IMR-90 (cell line): ENCODE measurements around the gene ZNF644. TPM values are rescaled to one million over a fixed set of nuclear protein-coding genes. Genes with fewer than 3 reads are reported as not detected.

ENCODE experiments used
- ATAC-seq: fragments of 200-7000 bp; cut with Tn5 transposase; 2 replicates; pipeline ENCODE4 v1.9.1; 2020; ENCODE audit warnings: low read depth, mild to moderate bottlenecking, moderate library complexity
- BruUV-seq: library from RNA; stranded (reverse); fragments of 400-500 nt; replicated peaks from 2 replicates; lab custom pipeline; 2021; lab: Mats Ljungman, UMichigan
- CTCF ChIA-PET: fragments of 300-600 bp; formaldehyde crosslinking; extraction: SDS; loops from one replicate; lab custom pipeline; 2021; ENCODE audit warnings: antibody characterized with exemption; lab: Yijun Ruan, JAX
- POLR2A ChIA-PET: fragments of 300-600 bp; sonication (Branson Sonifier 250); formaldehyde crosslinking; loops from one replicate; lab custom pipeline; 2022; ENCODE audit warnings: antibody characterized with exemption; ENCODE audit not compliant: unreplicated experiment; lab: Charles Lee
- DNase-seq: peaks from one replicate; pipeline ENCODE4 v3.0.0; 2013
- H2AFZ ChIP-seq: replicated peaks from 2 replicates; pipeline ENCODE3; 2013; ENCODE audit warnings: low read length, mild to moderate bottlenecking; ENCODE audit not compliant: poor library complexity
- H2AK5ac ChIP-seq: 2 replicates; pipeline ENCODE4 v1.6.1; 2013; ENCODE audit warnings: low read depth, low read length, inconsistent platforms
- H2AK9ac ChIP-seq: replicated peaks from 2 replicates; pipeline ENCODE3; 2013; ENCODE audit warnings: mild to moderate bottlenecking, low read depth, low read length, moderate library complexity; ENCODE audit not compliant: poor library complexity
- H2BK120ac ChIP-seq: 2 replicates; pipeline ENCODE4 v1.6.1; 2013; ENCODE audit warnings: low read depth, low read length, inconsistent platforms
- H2BK15ac ChIP-seq: 3 replicates; pipeline ENCODE4 v1.6.1; 2013; ENCODE audit warnings: low read depth, low read length, inconsistent platforms
- H2BK20ac ChIP-seq: 2 replicates; pipeline ENCODE4 v1.6.1; 2013; ENCODE audit warnings: low read depth, mild to moderate bottlenecking, inconsistent platforms, low read length, moderate library complexity
- H2BK5ac ChIP-seq: 2 replicates; pipeline ENCODE4 v1.6.1; 2013; ENCODE audit warnings: mild to moderate bottlenecking, low read depth, low read length, inconsistent platforms; ENCODE audit not compliant: poor library complexity, severe bottlenecking
- H3K14ac ChIP-seq: replicated peaks from 2 replicates; pipeline ENCODE4 v1.6.1; 2013; ENCODE audit warnings: low read depth, low read length, inconsistent platforms
- H3K18ac ChIP-seq: 2 replicates; pipeline ENCODE4 v1.6.1; 2013; ENCODE audit warnings: low read depth, low read length, control low read depth
- H3K23ac ChIP-seq: 2 replicates; pipeline ENCODE4 v1.6.1; 2013; ENCODE audit warnings: low read depth, low read length, inconsistent platforms
- H3K27ac ChIP-seq: 2 replicates; pipeline ENCODE4 v1.5.1; 2013; ENCODE audit warnings: mild to moderate bottlenecking, control low read depth, low read length; ENCODE audit not compliant: insufficient read depth
- H3K27me3 ChIP-seq: 2 replicates; pipeline ENCODE4 v1.6.1; 2013; ENCODE audit warnings: low read length; ENCODE audit not compliant: control insufficient read depth, insufficient read depth
- H3K36me3 ChIP-seq: 2 replicates; pipeline ENCODE4 v1.6.1; 2013; ENCODE audit warnings: low read length, mixed read lengths; ENCODE audit not compliant: control insufficient read depth, insufficient read depth
- H3K4ac ChIP-seq: 2 replicates; pipeline ENCODE4 v1.6.1; 2013; ENCODE audit warnings: low read depth, low read length, inconsistent platforms
- H3K4me1 ChIP-seq: 2 replicates; pipeline ENCODE4 v1.6.1; 2013; ENCODE audit warnings: low read length, mixed read lengths; ENCODE audit not compliant: control insufficient read depth, insufficient read depth
- H3K4me2 ChIP-seq: 2 replicates; pipeline ENCODE4 v1.6.1; 2013; ENCODE audit warnings: low read depth, mild to moderate bottlenecking, control low read depth, low read length, moderate library complexity
- H3K4me3 ChIP-seq: 2 replicates; pipeline ENCODE4 v1.5.1; 2013; ENCODE audit warnings: low read depth, mild to moderate bottlenecking, control low read depth, low read length, moderate library complexity; ENCODE audit not compliant: insufficient read depth
- H3K56ac ChIP-seq: 2 replicates; pipeline ENCODE4 v1.6.1; 2013; ENCODE audit warnings: low read length, inconsistent platforms; ENCODE audit not compliant: insufficient read depth; ENCODE audit errors: extremely low read depth
- H3K79me1 ChIP-seq, 2 experiments: 2 replicates each; pipeline ENCODE4 v1.6.1; 2013; ENCODE audit warnings: low read length in 2 of 2, inconsistent platforms in 1 of 2, low read depth in 1 of 2
- H3K9ac ChIP-seq: 2 replicates; pipeline ENCODE4 v1.6.1; 2013; ENCODE audit warnings: low read depth, low read length, control low read depth
- H3K9me1 ChIP-seq: 2 replicates; pipeline ENCODE4 v1.6.1; 2013; ENCODE audit warnings: low read length, inconsistent platforms; ENCODE audit not compliant: insufficient read depth
- H3K9me3 ChIP-seq: 2 replicates; pipeline ENCODE4 v1.6.1; 2013; ENCODE audit warnings: low read length; ENCODE audit not compliant: control insufficient read depth, insufficient read depth
- H4K20me1 ChIP-seq: 2 replicates; pipeline ENCODE4 v1.6.1; 2013; ENCODE audit warnings: low read length, inconsistent platforms; ENCODE audit not compliant: insufficient read depth
- H4K5ac ChIP-seq: 2 replicates; pipeline ENCODE4 v1.6.1; 2013; ENCODE audit warnings: mild to moderate bottlenecking, low read depth, low read length, control low read depth
- H4K8ac ChIP-seq, 2 experiments: 2 replicates each; pipeline ENCODE4 v1.6.1; 2013; ENCODE audit warnings: low read depth in 2 of 2, low read length in 2 of 2, control low read depth in 1 of 2, inconsistent platforms in 1 of 2
- H4K91ac ChIP-seq: 2 replicates; pipeline ENCODE4 v1.6.1; 2013; ENCODE audit warnings: low read depth, low read length, inconsistent platforms; ENCODE audit not compliant: insufficient read depth
- BHLHE40 ChIP-seq: fragments of 150-350 bp; IDR thresholded peaks from 2 replicates; pipeline ENCODE4 v1.6.1; 2016; ENCODE audit warnings: mild to moderate bottlenecking, low read depth, low read length
- CEBPB ChIP-seq: IDR thresholded peaks from 2 replicates; pipeline ENCODE4 v1.6.1; 2012; ENCODE audit warnings: low read depth, low read length, improper control_type of control experiment
- CHD1 ChIP-seq: IDR thresholded peaks from 2 replicates; pipeline ENCODE4 v1.6.1; 2012; ENCODE audit warnings: low read depth, low read length, improper control_type of control experiment
- FOS ChIP-seq: fragments of 150-350 bp; IDR thresholded peaks from 2 replicates; pipeline ENCODE4 v1.6.1; 2016; ENCODE audit warnings: low read depth, low read length
- MAFK ChIP-seq: IDR thresholded peaks from 2 replicates; pipeline ENCODE4 v1.6.1; 2012; ENCODE audit warnings: low read depth, low read length, improper control_type of control experiment
- MAZ ChIP-seq: IDR thresholded peaks from 2 replicates; pipeline ENCODE4 v1.6.1; 2012; ENCODE audit warnings: low read depth, mild to moderate bottlenecking, low read length, improper control_type of control experiment, moderate library complexity, borderline replicate concordance
- MXI1 ChIP-seq: IDR thresholded peaks from 2 replicates; pipeline ENCODE4 v1.6.1; 2012; ENCODE audit warnings: low read depth, mild to moderate bottlenecking, low read length, moderate library complexity, borderline replicate concordance
- NFE2L2 ChIP-seq: fragments of 150-350 bp; IDR thresholded peaks from 2 replicates; pipeline ENCODE4 v1.6.1; 2016; ENCODE audit warnings: low read depth, mild to moderate bottlenecking, low read length
- POLR2A ChIP-seq: IDR thresholded peaks from 2 replicates; pipeline ENCODE4 v1.6.1; 2012; ENCODE audit warnings: mild to moderate bottlenecking, low read depth, low read length
- RAD21 ChIP-seq: IDR thresholded peaks from 2 replicates; pipeline ENCODE4 v1.6.1; 2012; ENCODE audit warnings: low read length, improper control_type of control experiment
- RCOR1 ChIP-seq: IDR thresholded peaks from 2 replicates; pipeline ENCODE4 v1.6.1; 2012; ENCODE audit warnings: mild to moderate bottlenecking, low read length, improper control_type of control experiment; ENCODE audit not compliant: insufficient replicate concordance
- RFX5 ChIP-seq: IDR thresholded peaks from 2 replicates; pipeline ENCODE4 v1.8.0; 2012; ENCODE audit warnings: low read depth, mild to moderate bottlenecking, low read length, moderate library complexity
- SMC3 ChIP-seq: fragments of 150-350 bp; IDR thresholded peaks from 2 replicates; pipeline ENCODE4 v1.6.1; 2016; ENCODE audit warnings: low read depth, mild to moderate bottlenecking, antibody characterized with exemption, low read length, moderate library complexity
- WGBS, 2 experiments: methylation state at CpG; one replicate each; pipeline versions ENCODE4 v1.1.5 to v1.1.7; 2013; ENCODE audit warnings: missing lambda C conversion rate in 2 of 2; ENCODE audit not compliant: insufficient read length in 1 of 2; ENCODE audit errors: extremely low coverage in 2 of 2; 5-methylcytosine and 5-hydroxymethylcytosine counted together
- dilution Hi-C: fragments of 300-500 bp; cut with HindIII; formaldehyde crosslinking; loops from one replicate; pipeline ENCODE4 v1.14.3; 2018; ENCODE audit warnings: low sequenced_read_pairs; ENCODE audit not compliant: unreplicated experiment
- in situ Hi-C: fragments of 300-500 bp; cut with MboI; formaldehyde crosslinking; loops from 3 replicates; pipeline ENCODE4 v1.14.3; 2019; ENCODE audit warnings: low sequenced_read_pairs, inconsistent platforms, mixed read lengths
- intact Hi-C: fragments of 100-400 bp; cut with micrococcal nuclease; formaldehyde crosslinking; loops from 2 replicates; pipeline ENCODE4 v1.10.0; 2022
- polyA plus RNA-seq, 3 experiments: library from polyadenylated mRNA; depleted of rRNA; stranded (reverse); fragments of >200 nt; gene quantifications; 2 replicates each; pipeline ENCODE4 v1.2.3, GENCODE V29; 2012; ENCODE audit warnings: low replicate concordance in 1 of 3
- total RNA-seq: library from RNA; depleted of rRNA; stranded (reverse); fragments of >200 nt; gene quantifications from 2 replicates; pipeline ENCODE4 v1.2.3, GENCODE V29; 2012
- TF ChIP-seq, protein P1 (sequence below): conservative IDR thresholded peaks from 2 replicates; pipeline ENCODE4 v1.5.1; 2012; ENCODE audit warnings: mild to moderate bottlenecking, low read depth, low read length, improper control_type of control experiment
- TF ChIP-seq, protein P2 (sequence below): fragments of 150-350 bp; IDR thresholded peaks from 2 replicates; pipeline ENCODE4 v1.6.1; 2016; ENCODE audit warnings: low read depth, mild to moderate bottlenecking, low read length, moderate library complexity, borderline replicate concordance
- TF ChIP-seq, protein P3 (sequence below): fragments of 150-350 bp; IDR thresholded peaks from 2 replicates; pipeline ENCODE4 v1.6.1; 2017; ENCODE audit warnings: mild to moderate bottlenecking, antibody characterized with exemption, low read length, low read depth

The ZNF644 gene
- total and polyA plus RNA-seq, 2 of the 4 experiments (the other 2 are of a cell fraction) = 9.0 to 45.3 TPM

DNA sequence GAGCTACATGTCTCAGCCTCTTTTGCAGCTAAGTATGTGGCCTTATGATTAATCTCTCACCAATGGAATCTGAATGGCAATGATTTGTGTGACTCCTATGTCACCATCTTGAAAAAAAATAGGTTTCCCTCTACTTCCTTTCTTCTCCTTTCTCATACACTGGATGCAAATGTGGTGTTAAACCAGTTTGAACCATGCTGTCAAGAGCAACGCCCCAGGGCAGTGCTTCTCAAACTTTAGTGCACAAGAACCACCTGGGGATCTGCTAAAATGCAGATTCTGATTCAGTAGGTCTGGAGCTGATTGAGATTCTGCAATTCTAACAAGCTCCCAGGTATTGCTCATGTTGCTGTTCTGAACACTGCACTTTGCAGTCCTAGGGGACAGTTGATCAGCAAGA lies 44.7 kb upstream of the ZNF644 start:
- ChIA-PET CTCF (no interaction called here), POLR2A (no interaction called here)

More for the DNA sequence above, 44.7 kb upstream of the ZNF644 start:
- H4K8ac ChIP-seq = no peak overlapping the region
- H2BK120ac ChIP-seq = no peak overlapping the region
- H3K9me1 ChIP-seq = no peaks in the 10 kb centered on the region
- ATAC-seq (no peak), DNase-seq (no peak)
- H3K79me1 ChIP-seq = no peaks in the 10 kb centered on the region
- no peaks in the 10 kb centered on the region for H4K20me1 ChIP-seq
- no peak overlapping the region for H4K91ac ChIP-seq
- no peak overlapping the region for H2AK9ac ChIP-seq
- no peak overlapping the region for H2BK20ac ChIP-seq
- WGBS, 2 experiments = no CpG with 5 or more reads among the region's 1 CpG
- H3K4me3 ChIP-seq = no peak overlapping the region
- no peak overlapping the region for H3K14ac ChIP-seq
- dilution Hi-C loops = no loop called here
- H3K9me3 ChIP-seq = no peaks in the 10 kb centered on the region
- TF ChIP-seq, protein P1, sequence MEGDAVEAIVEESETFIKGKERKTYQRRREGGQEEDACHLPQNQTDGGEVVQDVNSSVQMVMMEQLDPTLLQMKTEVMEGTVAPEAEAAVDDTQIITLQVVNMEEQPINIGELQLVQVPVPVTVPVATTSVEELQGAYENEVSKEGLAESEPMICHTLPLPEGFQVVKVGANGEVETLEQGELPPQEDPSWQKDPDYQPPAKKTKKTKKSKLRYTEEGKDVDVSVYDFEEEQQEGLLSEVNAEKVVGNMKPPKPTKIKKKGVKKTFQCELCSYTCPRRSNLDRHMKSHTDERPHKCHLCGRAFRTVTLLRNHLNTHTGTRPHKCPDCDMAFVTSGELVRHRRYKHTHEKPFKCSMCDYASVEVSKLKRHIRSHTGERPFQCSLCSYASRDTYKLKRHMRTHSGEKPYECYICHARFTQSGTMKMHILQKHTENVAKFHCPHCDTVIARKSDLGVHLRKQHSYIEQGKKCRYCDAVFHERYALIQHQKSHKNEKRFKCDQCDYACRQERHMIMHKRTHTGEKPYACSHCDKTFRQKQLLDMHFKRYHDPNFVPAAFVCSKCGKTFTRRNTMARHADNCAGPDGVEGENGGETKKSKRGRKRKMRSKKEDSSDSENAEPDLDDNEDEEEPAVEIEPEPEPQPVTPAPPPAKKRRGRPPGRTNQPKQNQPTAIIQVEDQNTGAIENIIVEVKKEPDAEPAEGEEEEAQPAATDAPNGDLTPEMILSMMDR = no peak
- no peak for TF ChIP-seq MAFK
- TF ChIP-seq, protein P2, sequence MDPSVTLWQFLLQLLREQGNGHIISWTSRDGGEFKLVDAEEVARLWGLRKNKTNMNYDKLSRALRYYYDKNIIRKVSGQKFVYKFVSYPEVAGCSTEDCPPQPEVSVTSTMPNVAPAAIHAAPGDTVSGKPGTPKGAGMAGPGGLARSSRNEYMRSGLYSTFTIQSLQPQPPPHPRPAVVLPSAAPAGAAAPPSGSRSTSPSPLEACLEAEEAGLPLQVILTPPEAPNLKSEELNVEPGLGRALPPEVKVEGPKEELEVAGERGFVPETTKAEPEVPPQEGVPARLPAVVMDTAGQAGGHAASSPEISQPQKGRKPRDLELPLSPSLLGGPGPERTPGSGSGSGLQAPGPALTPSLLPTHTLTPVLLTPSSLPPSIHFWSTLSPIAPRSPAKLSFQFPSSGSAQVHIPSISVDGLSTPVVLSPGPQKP = no peak
- no peak for TF ChIP-seq RCOR1
- no peak for TF ChIP-seq MAZ
- TF ChIP-seq, protein P3, sequence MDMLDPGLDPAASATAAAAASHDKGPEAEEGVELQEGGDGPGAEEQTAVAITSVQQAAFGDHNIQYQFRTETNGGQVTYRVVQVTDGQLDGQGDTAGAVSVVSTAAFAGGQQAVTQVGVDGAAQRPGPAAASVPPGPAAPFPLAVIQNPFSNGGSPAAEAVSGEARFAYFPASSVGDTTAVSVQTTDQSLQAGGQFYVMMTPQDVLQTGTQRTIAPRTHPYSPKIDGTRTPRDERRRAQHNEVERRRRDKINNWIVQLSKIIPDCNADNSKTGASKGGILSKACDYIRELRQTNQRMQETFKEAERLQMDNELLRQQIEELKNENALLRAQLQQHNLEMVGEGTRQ = no peak
- TF ChIP-seq SMC3 = no peak
- no peak for TF ChIP-seq CHD1
- TF ChIP-seq CEBPB = no peak
- TF ChIP-seq RAD21 = no peak
- TF ChIP-seq FOS = no peak
- TF ChIP-seq MXI1 = no peak
- TF ChIP-seq RFX5 = no peak
- TF ChIP-seq NFE2L2 = no peak
- TF ChIP-seq POLR2A = no peak
- TF ChIP-seq BHLHE40 = no peak
- H3K27me3 ChIP-seq = no peaks in the 10 kb centered on the region
- no peak overlapping the region for H2BK15ac ChIP-seq
- H3K18ac ChIP-seq = no peak overlapping the region
- H3K4me1 ChIP-seq = no peaks in the 10 kb centered on the region
- H3K36me3 ChIP-seq = no peaks in the 10 kb centered on the region
- in situ Hi-C loops = no loop called here
- no TSS peak for BruUV-seq
- H4K5ac ChIP-seq = no peak overlapping the region
- intact Hi-C loops = no loop called here
- no peak overlapping the region for H3K4ac ChIP-seq
- H3K9ac ChIP-seq = no peak overlapping the region
- H3K23ac ChIP-seq = no peak overlapping the region
- H3K4me2 ChIP-seq = no peak overlapping the region
- no peak overlapping the region for H3K27ac ChIP-seq
- no peak overlapping the region for H2AFZ ChIP-seq
- no peak overlapping the region for H2BK5ac ChIP-seq
- H2AK5ac ChIP-seq = no peak overlapping the region
- no peak overlapping the region for H3K56ac ChIP-seq
